Peyer's patch (tissue), 4 donors: ENCODE measurements around the gene NEDD4L. TPM values are rescaled to one million over a fixed set of nuclear protein-coding genes. Genes with fewer than 3 reads are reported as not detected.

Experiments used
- DNase-seq, 3 donors: peaks; one replicate each; pipeline ENCODE4 v3.0.0-alpha.2; 2017 to 2019
- H3K27ac ChIP-seq, 4 donors: fragments of 200-600 bp; sonication (generic); one replicate each; pipeline ENCODE4 v1.5.1; 2016 to 2019
- H3K27me3 ChIP-seq, 2 donors: fragments of 200-600 bp; sonication (generic); one replicate each; pipeline ENCODE4 v1.5.1; 2019
- H3K36me3 ChIP-seq, 3 donors: fragments of 200-600 bp; sonication (generic); one replicate each; pipeline ENCODE4 v1.5.1; 2016 to 2019
- H3K4me1 ChIP-seq, 4 donors: fragments of 200-600 bp; sonication (generic); one replicate each; pipeline ENCODE4 v1.5.1; 2016 to 2019
- H3K4me3 ChIP-seq, 4 donors: fragments of 200-600 bp; sonication (generic); 1 replicate in 3 of 4; 2 replicates in 1 of 4; pipeline ENCODE4 v1.5.1; 2016 to 2019; ENCODE audit warnings: mild to moderate bottlenecking in 1 of 4
- H3K9me3 ChIP-seq, 4 donors: fragments of 200-600 bp; sonication (generic); one replicate each; pipeline ENCODE4 v1.5.1; 2016 to 2019; ENCODE audit warnings: mild to moderate bottlenecking in 1 of 4
- CTCF ChIP-seq, 6 experiments: fragments of 450-650 bp in 4 of 6; fragments of 200-600 bp in 2 of 6; sonication (generic) in 1 of 6; IDR thresholded peaks; one replicate each; pipeline ENCODE4 v1.5.1; 2017 to 2019; ENCODE audit warnings: antibody characterized with exemption in 6 of 6, mild to moderate bottlenecking in 3 of 6, moderate library complexity in 1 of 6
- POLR2A ChIP-seq, 2 donors: fragments of 450-650 bp; IDR thresholded peaks; one replicate each; pipeline ENCODE4 v1.5.1; 2017; ENCODE audit warnings: antibody characterized with exemption in 2 of 2, mild to moderate bottlenecking in 2 of 2, moderate library complexity in 2 of 2
- total RNA-seq, 4 donors: library from RNA; depleted of rRNA; stranded (reverse); fragments of >200 nt; gene quantifications; one replicate each; pipeline ENCODE4 v1.1.0, GENCODE V29; 2016

The NEDD4L gene
- total RNA-seq, 4 donors from 2014 or later: 213 to 312 (median 277) TPM

DNA sequence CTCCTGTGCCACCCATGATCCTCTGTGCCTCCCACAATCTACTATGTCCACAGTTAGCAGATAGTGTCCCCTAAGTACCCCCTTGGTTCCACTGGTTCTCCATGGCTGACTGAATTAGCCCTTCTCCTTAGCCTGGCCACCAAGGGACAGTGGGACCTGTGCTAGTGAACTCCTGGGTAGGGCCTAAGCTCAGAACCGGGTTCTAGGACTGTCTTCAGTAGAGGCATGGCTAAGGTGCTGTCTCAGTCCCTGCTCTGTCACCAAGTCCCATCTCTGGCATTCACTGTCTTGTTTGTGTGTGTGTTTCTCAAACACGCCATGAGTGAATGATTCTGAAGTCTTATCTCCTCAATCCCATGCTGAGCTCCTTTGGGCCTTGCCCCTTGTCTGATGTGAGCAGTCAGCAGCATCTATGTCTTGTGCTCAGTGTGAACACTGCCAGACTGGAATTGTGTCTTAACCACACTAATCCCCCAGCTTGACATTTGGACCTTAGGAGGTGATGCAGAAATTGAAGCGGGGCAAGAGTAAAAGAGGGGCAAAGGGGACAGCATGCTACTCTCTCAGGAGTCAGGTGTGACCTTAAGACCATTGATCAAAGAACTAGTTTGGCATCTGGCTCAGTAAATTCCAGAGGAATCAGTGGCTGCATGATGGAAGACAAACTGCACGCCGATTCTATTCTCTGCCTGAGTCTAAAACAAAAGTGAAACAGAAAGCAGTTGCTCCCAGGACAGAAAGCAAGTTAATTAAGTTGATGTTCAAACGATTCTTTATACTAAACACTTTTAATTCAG, 394.3 kb downstream of the NEDD4L start:
- Histone ChIP-seq H3K27me3 (no peaks in the 10 kb centered on the region), H3K4me1 (peaks cover 0 to 5% (median 0%) of the 10 kb centered on the region in 4 donors), H3K27ac (peak overlapping the region in 1 of 4 donors; percentile 41), H3K36me3 (no peaks in the 10 kb centered on the region), H3K9me3 (no peaks in the 10 kb centered on the region), H3K4me3 (peak overlapping the region; percentile 2 to 42 (median 32))
- no peak for TF ChIP-seq CTCF (IDR thresholded peaks at IDR 0.05)
- TF ChIP-seq POLR2A (IDR thresholded peaks at IDR 0.05): no peak
- no peak for DNase-seq

DNA sequence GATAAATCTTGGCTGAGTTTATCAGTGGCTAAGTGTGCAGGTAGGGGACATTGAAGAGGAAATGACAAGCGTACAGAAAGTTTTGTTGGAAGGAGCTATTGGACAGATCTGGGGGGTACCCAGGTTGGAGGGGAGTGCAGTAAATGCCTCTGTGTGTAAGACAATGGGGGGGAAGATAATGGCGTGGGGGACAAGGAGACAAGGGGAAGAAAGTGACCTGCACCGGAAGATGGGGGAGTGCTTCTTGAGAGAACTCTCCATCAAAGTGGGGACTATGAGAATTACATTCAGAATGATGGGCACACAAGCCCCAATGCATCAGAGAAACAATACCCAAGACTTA, 394.9 kb downstream of the NEDD4L start:
- Histone ChIP-seq H3K27me3 (no peaks in the 10 kb centered on the region), H3K9me3 (no peaks in the 10 kb centered on the region), H3K36me3 (no peaks in the 10 kb centered on the region), H3K27ac (peak overlapping the region in 1 of 4 donors; percentile 41), H3K4me3 (peak overlapping the region; percentile 2 to 42 (median 32)), H3K4me1 (peaks cover 0 to 5% (median 0%) of the 10 kb centered on the region in 4 donors)
- DNase-seq: no peak
- TF ChIP-seq POLR2A (IDR thresholded peaks at IDR 0.05): no peak
- TF ChIP-seq CTCF (IDR thresholded peaks at IDR 0.05): no peak

- no peaks in the 10 kb centered on the region for H3K27me3 ChIP-seq
- no peaks in the 10 kb centered on the region for H3K36me3 ChIP-seq
- TF ChIP-seq CTCF (IDR thresholded peaks at IDR 0.05) (no peak), POLR2A (IDR thresholded peaks at IDR 0.05) (no peak)
- DNase-seq: no peak
- no peak overlapping the region for H3K27ac ChIP-seq
- no peak overlapping the region for H3K4me3 ChIP-seq
- H3K4me1 ChIP-seq: no peaks in the 10 kb centered on the region
- no peaks in the 10 kb centered on the region for H3K9me3 ChIP-seq
Observed at GRCh38 chr18:58443671-58444070, 399.6 kb downstream of the NEDD4L start.

DNA sequence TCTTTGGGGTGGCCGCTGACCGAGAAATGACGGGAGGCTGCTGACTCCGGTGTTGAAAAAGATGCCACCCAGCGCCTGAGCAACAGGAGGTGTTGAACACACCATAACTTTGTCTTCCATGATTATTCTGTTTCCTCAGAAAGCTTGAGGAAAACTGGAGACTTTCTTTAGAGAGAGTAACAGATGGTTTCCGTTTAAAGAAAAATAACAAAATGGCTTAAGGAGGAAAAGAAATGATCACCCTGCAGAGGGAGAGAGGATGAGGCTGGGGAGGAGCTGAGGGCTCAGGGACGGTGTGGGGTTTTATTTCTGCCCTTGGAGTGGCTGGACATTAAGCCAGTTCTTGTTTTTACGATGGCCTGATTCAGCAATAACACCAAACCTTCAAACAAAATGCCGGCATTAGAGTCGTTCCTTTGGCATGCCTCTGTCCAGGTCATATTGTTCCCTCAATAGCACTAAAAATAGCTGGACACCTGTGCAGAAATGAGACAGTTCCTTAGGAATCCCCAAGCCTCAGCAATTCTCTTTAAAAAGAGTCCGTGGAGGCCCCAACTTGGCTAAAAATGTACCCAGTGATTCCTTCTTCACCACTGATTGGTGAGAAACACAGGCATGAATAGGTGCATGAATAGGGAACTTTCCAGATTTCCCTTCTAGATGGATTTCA, 402.5 kb downstream of the NEDD4L start:
- Histone ChIP-seq H3K9me3 (no peaks in the 10 kb centered on the region), H3K27ac (no peak overlapping the region), H3K36me3 (no peaks in the 10 kb centered on the region), H3K27me3 (no peaks in the 10 kb centered on the region), H3K4me3 (peak overlapping the region in 1 of 4 donors; percentile 11), H3K4me1 (no peaks in the 10 kb centered on the region)
- TF ChIP-seq CTCF (IDR thresholded peaks at IDR 0.05) (no peak), POLR2A (IDR thresholded peaks at IDR 0.05) (no peak)
- no peak for DNase-seq

GRCh38 chr18:58447402-58448095, 403.5 kb downstream of the NEDD4L start:
- TF ChIP-seq CTCF (IDR thresholded peaks at IDR 0.05) (no peak), POLR2A (IDR thresholded peaks at IDR 0.05) (no peak)
- no peak for DNase-seq
- H3K27ac ChIP-seq: no peak overlapping the region
- H3K4me1 ChIP-seq: no peaks in the 10 kb centered on the region
- H3K27me3 ChIP-seq: no peaks in the 10 kb centered on the region
- no peaks in the 10 kb centered on the region for H3K36me3 ChIP-seq
- peak overlapping the region in 1 of 4 donors; percentile 11 for H3K4me3 ChIP-seq
- no peaks in the 10 kb centered on the region for H3K9me3 ChIP-seq
